ENCODE results near the gene CSTB.

CSTB gene

GRCh38 chr21:43806017-43806710, 30.1 kb upstream of the CSTB start:
- Histone ChIP-seq H3K36me3 (ENCODE audit: low read depth) (peaks cover 23% of the 10 kb centered on the region), H3K9me3 (ENCODE audit: severe bottlenecking) (no peaks in the 10 kb centered on the region), H3K27me3 (ENCODE audit: insufficient read depth, poor library complexity, severe bottlenecking) (no peaks in the 10 kb centered on the region), H3K27ac (ENCODE audit: poor library complexity, severe bottlenecking) (no peak overlapping the region), H3K4me3 (ENCODE audit: severe bottlenecking) (no peak overlapping the region), H3K4me1 (ENCODE audit: insufficient read depth, poor library complexity, severe bottlenecking) (no peaks in the 10 kb centered on the region)
- no peak for ATAC-seq (ENCODE audit: low read depth)
- DNase-seq (ENCODE audit: low spot score) = no peak
- TF ChIP-seq CTCF (IDR thresholded peaks at IDR 0.05; ENCODE audit: poor library complexity, severe bottlenecking) = no peak

GRCh38 chr21:43805275-43805800, 29.2 kb upstream of the CSTB start:
- Histone ChIP-seq H3K9me3 (ENCODE audit: severe bottlenecking) (no peaks in the 10 kb centered on the region), H3K4me1 (ENCODE audit: insufficient read depth, poor library complexity, severe bottlenecking) (no peaks in the 10 kb centered on the region), H3K27ac (ENCODE audit: poor library complexity, severe bottlenecking) (no peak overlapping the region), H3K27me3 (ENCODE audit: insufficient read depth, poor library complexity, severe bottlenecking) (no peaks in the 10 kb centered on the region), H3K36me3 (ENCODE audit: low read depth) (peaks cover 31% of the 10 kb centered on the region), H3K4me3 (ENCODE audit: severe bottlenecking) (no peak overlapping the region)
- DNase-seq (ENCODE audit: low spot score) (no peak), ATAC-seq (ENCODE audit: low read depth) (no peak)
- TF ChIP-seq CTCF (IDR thresholded peaks at IDR 0.05; ENCODE audit: poor library complexity, severe bottlenecking) = no peak

- Histone ChIP-seq H3K4me1 (ENCODE audit: insufficient read depth, poor library complexity, severe bottlenecking) (no peaks in the 10 kb centered on the region), H3K36me3 (ENCODE audit: low read depth) (peaks cover 45% of the 10 kb centered on the region), H3K9me3 (ENCODE audit: severe bottlenecking) (no peaks in the 10 kb centered on the region), H3K27me3 (ENCODE audit: insufficient read depth, poor library complexity, severe bottlenecking) (no peaks in the 10 kb centered on the region), H3K4me3 (ENCODE audit: severe bottlenecking) (no peak overlapping the region), H3K27ac (ENCODE audit: poor library complexity, severe bottlenecking) (no peak overlapping the region)
- ATAC-seq (ENCODE audit: low read depth) (no peak; the same call in 2 of the 3 replicates), DNase-seq (ENCODE audit: low spot score) (peak; percentile 60)
- no peak for TF ChIP-seq CTCF (IDR thresholded peaks at IDR 0.05; ENCODE audit: poor library complexity, severe bottlenecking)
Observed at GRCh38 chr21:43803558-43804300, 27.6 kb upstream of the CSTB start.

- Histone ChIP-seq H3K9me3 (ENCODE audit: severe bottlenecking) (no peaks in the 10 kb centered on the region), H3K4me1 (ENCODE audit: insufficient read depth, poor library complexity, severe bottlenecking) (no peaks in the 10 kb centered on the region), H3K27me3 (ENCODE audit: insufficient read depth, poor library complexity, severe bottlenecking) (no peaks in the 10 kb centered on the region), H3K36me3 (ENCODE audit: low read depth) (peaks cover 53% of the 10 kb centered on the region), H3K4me3 (ENCODE audit: severe bottlenecking) (no peak overlapping the region), H3K27ac (ENCODE audit: poor library complexity, severe bottlenecking) (no peak overlapping the region)
- TF ChIP-seq CTCF (IDR thresholded peaks at IDR 0.05; ENCODE audit: poor library complexity, severe bottlenecking) = no peak
- ATAC-seq (ENCODE audit: low read depth) (no peak), DNase-seq (ENCODE audit: low spot score) (no peak)
Observed at GRCh38 chr21:43802713-43803313, 26.7 kb upstream of the CSTB start.

All from RWPE2 (cell line).